Measurements from ENCODE around the gene GLRX5. TPM values are rescaled to one million over a fixed set of nuclear protein-coding genes. Genes with fewer than 3 reads are reported as not detected.

Gene GLRX5
- total RNA-seq, 1 experiment from 2014 or later, result 62.2 TPM

DNA sequence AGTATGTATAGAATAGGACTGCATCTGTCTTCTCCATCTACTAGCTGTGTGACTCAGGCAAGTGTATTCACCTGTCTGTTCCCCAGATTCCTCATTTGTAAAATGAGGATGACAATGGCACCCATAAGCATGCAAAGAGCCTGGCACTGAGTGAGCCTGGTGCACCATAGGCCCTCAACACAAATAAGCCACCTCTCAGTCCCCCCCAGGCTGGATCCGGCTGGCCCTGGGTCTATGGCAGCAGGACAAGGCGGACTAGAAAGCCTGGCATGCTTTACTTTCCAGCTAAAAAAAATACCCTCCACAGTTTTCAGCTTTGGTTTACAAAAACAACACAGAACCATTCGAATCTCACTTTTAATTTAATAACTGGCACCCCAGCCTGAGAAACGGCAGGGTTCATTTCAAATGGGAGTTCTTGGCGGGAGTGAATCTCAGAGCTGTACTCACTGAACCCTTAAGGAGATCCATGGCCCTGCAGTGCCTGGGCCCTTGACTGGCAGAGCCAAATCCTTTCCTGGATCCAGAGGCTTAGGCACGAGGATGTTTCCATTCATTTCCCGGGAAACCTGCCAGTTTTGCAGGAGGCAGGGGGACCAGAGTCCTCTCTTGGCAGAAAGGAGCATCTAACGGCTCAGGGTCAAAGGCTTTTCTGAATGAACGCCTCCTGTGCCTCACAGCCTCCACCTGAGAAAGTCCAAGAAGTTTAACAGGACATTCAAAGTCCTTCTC lies 36.1 kb upstream of the GLRX5 start:
- Histone ChIP-seq H2AK5ac (ENCODE audit: insufficient read length, low read length) (no peak overlapping the region), H2BK20ac (ENCODE audit: low read depth, low read length, poor library complexity, severe bottlenecking) (no peak overlapping the region), H3K4me1 (ENCODE audit: insufficient read depth, low read length) (no peaks in the 10 kb centered on the region), H3K4me2 (ENCODE audit: insufficient read depth, insufficient read length, low read length) (no peak overlapping the region), H3K14ac (ENCODE audit: insufficient read depth, low read length) (no peak overlapping the region), H3K56ac (ENCODE audit: insufficient read length, low read depth, low read length) (no peak overlapping the region), H2BK5ac (ENCODE audit: insufficient read length, low read length) (no peak overlapping the region), H3K9me3 (ENCODE audit: control insufficient read depth, low read depth, low read length) (no peaks in the 10 kb centered on the region), H3K23ac (ENCODE audit: insufficient read length, low read depth, low read length) (no peak overlapping the region), H2BK15ac (ENCODE audit: low read depth, low read length) (no peak overlapping the region), H4K20me1 (ENCODE audit: control insufficient read depth, insufficient read depth, insufficient read length) (peaks cover 2% of the 10 kb centered on the region), H2BK12ac (ENCODE audit: insufficient read length, low read depth, low read length) (no peak overlapping the region), H3K23me2 (ENCODE audit: insufficient read length, low read depth, low read length, poor library complexity, severe bottlenecking) (no peaks in the 10 kb centered on the region), H3K4ac (ENCODE audit: low read depth, low read length) (no peak overlapping the region), H3K18ac (ENCODE audit: insufficient read length, low read depth, low read length) (no peak overlapping the region), H3K27me3 (ENCODE audit: insufficient read depth, low read length) (no peaks in the 10 kb centered on the region), H4K91ac (ENCODE audit: insufficient read length, low read depth, low read length) (no peak overlapping the region), H3K9ac (ENCODE audit: extremely low read depth, insufficient read length, low read length) (no peak overlapping the region), H2BK120ac (ENCODE audit: low read depth, low read length, poor library complexity, severe bottlenecking) (no peak overlapping the region), H4K5ac (ENCODE audit: insufficient read length, low read depth, low read length) (no peak overlapping the region), H3T11ph (ENCODE audit: low read length) (no peak overlapping the region), H3K79me1 (ENCODE audit: insufficient read depth, low read depth, low read length, poor library complexity, severe bottlenecking) (no peaks in the 10 kb centered on the region), H4K8ac (replicated peaks; ENCODE audit: insufficient read length, low read depth, low read length) (no peak overlapping the region), H3K79me2 (ENCODE audit: insufficient read depth, low read length) (no peaks in the 10 kb centered on the region), H3K27ac (ENCODE audit: insufficient read length, low read depth, low read length) (no peak overlapping the region), H2AFZ (ENCODE audit: low read length) (no peak overlapping the region)
- DNase-seq, result no peak
- H3K27me3 Mint-ChIP-seq (ENCODE audit: low read depth), result peaks cover 13% of the 10 kb centered on the region
- no peaks in the 10 kb centered on the region for H3K36me3 Mint-ChIP-seq (ENCODE audit: insufficient read depth in 1 of 3, low read depth in 3 of 3)
- no peak overlapping the region for H3K27ac Mint-ChIP-seq
- no CpG with 5 or more reads among the region's 9 CpGs for WGBS (ENCODE audit: extremely low coverage, insufficient read length, low lambda C conversion rate)
- no peaks in the 10 kb centered on the region for H3K9me3 Mint-ChIP-seq
- TF ChIP-seq, protein P1, sequence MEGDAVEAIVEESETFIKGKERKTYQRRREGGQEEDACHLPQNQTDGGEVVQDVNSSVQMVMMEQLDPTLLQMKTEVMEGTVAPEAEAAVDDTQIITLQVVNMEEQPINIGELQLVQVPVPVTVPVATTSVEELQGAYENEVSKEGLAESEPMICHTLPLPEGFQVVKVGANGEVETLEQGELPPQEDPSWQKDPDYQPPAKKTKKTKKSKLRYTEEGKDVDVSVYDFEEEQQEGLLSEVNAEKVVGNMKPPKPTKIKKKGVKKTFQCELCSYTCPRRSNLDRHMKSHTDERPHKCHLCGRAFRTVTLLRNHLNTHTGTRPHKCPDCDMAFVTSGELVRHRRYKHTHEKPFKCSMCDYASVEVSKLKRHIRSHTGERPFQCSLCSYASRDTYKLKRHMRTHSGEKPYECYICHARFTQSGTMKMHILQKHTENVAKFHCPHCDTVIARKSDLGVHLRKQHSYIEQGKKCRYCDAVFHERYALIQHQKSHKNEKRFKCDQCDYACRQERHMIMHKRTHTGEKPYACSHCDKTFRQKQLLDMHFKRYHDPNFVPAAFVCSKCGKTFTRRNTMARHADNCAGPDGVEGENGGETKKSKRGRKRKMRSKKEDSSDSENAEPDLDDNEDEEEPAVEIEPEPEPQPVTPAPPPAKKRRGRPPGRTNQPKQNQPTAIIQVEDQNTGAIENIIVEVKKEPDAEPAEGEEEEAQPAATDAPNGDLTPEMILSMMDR (conservative IDR thresholded peaks at IDR 0.05), result no peak
- H3K4me1 Mint-ChIP-seq, result peaks cover 5 to 9% of the 10 kb centered on the region in 2 experiments
- no peak overlapping the region for H3K4me3 Mint-ChIP-seq
